ENCODE data around the gene ACOX2.

Gene ACOX2

DNA sequence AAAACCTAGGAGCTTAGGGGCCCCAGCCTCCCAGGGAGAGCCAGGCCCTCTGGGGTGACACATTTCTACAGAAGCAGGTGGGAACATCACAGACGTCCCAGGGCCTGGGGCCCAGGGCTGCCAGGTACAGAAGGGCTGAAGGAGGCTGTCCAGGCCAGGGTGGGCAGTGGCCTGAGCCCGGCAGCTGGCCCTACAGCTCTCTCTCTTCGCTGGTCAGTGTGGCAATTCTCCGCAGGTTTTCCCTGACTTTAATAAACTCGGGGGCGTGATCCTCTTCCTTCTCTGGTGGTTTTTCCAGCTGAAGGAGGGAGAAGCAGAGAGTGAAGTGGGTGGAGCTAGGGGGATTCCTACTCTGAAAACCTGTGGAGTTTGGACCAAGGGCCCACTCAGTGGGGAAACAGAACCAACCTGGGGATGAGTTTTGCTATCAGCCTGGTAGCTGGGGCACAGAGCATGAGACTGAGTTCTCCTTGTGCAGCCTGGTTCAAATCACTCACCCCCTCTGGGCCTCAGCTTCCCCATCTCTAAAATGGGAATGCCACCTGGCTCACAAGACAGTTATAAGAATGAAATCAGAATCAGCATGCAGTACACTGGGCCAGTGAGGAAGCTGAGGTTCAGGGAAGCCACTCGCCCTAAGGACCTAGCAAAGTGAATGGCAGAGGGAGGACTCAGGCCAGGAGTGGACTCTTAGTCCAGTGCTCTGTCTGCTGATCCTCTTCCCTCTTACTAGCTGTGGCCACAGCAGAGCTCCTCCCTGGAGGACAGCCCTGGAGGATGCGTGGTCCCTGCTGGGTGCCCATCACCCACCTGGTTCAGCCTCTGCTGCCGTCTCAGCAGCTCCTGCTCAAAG, 29.6 kb upstream of the ACOX2 start:
- no peak for DNase-seq (ENCODE audit: low read depth in 2 of 2)

DNA sequence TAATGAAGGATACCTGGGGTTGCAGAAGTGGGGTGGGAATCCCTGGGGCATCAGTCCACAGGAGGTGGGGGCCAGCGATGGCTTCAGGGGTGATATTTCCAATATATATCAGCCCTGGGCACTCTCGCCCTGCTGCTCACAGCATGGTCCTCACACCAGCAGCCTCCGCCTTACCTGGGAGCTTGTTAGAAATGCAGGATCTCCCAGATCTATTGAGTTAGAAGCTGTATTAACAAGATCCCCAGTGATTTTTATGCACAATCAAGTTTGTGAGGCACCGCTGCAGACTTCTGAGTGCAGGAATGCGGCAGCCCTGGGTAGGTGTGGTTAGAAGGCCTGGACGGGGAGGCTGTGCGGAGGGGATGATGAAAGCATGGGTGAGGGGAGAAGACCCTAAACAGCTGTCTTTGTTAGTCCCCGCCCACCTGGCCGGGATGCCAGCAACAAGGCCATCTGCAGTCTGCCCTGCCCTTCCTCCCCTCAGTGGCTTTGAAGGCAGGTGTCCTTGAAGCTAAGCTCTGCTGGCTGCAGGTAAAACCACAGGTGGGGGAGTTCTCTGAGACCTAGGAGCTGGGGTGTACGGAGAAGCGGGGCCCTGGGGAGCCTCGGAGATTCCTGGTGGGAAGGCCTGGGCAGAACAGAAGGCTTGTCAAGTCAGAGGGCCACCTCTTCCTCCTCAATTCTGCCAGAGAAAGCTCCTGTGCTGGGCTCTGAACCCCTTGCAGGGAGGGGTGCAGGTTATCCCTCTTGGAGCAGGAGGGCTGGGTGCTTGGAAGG, 28.8 kb upstream of the ACOX2 start:
- no peak for DNase-seq (ENCODE audit: low read depth in 2 of 2)

DNA sequence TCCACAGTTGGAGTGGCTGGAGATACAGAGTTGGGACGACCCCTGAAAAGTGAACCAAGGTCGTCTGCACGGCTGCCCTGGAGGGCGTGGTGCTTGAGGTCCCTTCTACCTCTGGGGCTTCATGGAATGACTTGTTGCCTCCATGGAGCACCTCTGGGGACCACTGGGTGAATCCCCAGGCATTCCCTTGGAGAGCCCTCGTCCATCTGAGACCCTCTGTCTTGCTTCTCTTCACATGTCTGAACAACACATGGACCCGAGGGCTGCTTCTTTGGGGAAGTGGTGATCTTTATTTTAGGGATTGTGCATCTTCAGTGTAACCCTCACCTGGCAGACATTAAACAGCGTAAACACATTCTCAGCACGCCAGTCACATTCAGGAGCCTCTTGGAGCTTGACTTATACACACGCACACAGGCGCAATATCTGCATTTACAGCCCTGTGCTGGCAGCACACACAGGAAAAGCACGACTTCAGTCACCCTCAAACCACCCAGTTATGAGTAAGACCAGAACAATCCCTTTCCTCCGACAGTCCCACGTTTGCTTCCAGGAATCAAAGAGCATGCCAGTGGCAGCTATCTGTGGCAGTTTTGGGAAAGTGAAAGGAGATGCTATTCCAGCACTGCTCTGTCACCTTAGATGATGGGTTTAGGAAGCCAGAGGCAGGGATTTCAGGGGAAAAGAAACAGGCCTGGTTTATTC, 27.6 kb upstream of the ACOX2 start:
- DNase-seq (ENCODE audit: low read depth in 2 of 2): no peak

GRCh38 chr3:58564054-58564453, 27.1 kb upstream of the ACOX2 start:
- DNase-seq (ENCODE audit: low read depth in 2 of 2): no peak

- no peak for DNase-seq (ENCODE audit: low read depth in 2 of 2)
Measured at GRCh38 chr3:58563386-58564035, 26.5 kb upstream of the ACOX2 start.

DNA sequence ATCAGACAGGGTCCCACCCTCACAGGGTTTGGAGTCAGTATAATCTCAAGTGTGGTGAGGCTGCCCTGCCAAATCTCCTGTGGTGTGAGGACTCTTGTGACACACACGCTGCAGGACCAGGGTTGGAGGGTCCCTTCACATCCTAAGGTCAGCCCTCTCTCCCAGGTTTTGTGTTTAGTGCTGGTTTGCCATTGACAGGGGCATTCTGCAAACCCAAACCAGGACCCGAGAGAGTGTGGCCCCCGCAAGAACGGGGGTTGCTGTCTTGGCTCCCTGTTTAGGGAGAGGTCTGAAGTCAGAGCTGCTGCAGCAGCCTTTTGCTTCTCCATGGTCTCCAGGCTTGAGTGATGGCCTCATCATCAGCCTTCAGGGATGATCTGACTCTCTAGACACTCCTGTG, 25.5 kb upstream of the ACOX2 start:
- no peak for DNase-seq (ENCODE audit: low read depth in 2 of 2)

GRCh38 chr3:58560771-58561311, 23.9 kb upstream of the ACOX2 start:
- no peak for DNase-seq (ENCODE audit: low read depth in 2 of 2)

GRCh38 chr3:58559586-58559985, 22.6 kb upstream of the ACOX2 start:
- DNase-seq (ENCODE audit: low read depth in 2 of 2): no peak

GRCh38 chr3:58557491-58557890, 20.5 kb upstream of the ACOX2 start:
- no peak for DNase-seq (ENCODE audit: low read depth in 2 of 2)

DNA sequence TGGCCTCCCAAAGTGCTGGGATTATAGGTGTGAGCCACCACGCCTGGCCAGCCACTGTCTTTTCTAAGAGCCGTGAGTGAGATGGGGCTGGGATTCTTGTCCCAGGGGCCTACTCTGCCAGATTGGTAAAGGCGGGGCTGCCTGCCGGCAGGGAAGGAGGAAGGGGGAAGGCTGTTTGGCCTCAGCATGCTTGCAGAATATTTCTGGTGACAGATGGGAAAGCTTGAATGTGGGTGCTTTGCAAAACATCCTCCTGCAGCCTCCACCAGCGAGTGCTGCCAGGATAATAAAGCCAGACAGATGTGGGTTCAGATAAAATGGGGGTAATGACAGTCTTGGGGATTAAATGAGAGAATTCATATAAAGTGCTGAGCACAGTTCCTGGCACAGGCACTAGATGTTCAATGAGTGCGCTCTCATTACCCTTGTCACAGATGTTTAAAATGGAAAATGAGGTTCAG, 19.8 kb upstream of the ACOX2 start:
- no peak for DNase-seq (ENCODE audit: low read depth in 2 of 2)

DNA sequence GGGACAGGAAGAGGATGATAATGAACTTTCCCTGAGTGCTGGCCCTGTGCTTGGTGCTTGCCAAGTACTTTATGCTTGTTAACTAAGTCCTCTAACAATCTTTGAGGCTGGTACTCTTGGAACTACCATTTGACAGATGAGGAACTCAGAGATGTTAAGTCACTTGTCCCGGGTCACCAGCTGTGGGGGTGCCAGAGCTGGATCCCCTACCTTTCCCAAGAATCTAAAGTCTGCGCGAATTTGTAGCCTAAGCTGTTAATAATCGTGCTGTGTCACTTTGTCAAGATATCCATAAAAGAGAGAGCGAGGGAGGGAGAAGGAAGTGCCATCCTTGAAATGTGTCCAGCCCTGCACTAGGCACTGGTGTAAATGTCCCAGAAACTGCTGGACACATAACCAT, 19.0 kb upstream of the ACOX2 start:
- no peak for DNase-seq (ENCODE audit: low read depth in 2 of 2)

DNA sequence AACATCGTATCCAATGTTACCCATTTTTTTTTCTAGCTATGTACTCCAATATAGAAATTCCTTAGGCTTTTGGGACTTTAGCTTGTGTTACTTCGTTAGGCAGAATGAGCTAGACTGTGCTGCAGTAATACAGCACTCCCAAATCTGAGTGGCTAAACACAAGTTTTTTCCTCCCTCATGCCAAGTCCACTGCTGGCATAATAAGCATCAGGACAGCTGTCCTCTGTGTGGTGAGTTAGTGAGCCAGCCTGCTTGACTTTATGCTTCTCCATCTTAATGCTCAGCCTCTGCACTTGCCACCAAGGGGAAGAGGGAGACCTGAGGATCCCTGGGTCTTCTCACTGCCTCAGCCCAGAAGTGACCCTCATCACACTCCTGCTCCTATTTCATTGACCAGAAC, 18.2 kb upstream of the ACOX2 start:
- DNase-seq (ENCODE audit: low read depth in 2 of 2): no peak

DNA sequence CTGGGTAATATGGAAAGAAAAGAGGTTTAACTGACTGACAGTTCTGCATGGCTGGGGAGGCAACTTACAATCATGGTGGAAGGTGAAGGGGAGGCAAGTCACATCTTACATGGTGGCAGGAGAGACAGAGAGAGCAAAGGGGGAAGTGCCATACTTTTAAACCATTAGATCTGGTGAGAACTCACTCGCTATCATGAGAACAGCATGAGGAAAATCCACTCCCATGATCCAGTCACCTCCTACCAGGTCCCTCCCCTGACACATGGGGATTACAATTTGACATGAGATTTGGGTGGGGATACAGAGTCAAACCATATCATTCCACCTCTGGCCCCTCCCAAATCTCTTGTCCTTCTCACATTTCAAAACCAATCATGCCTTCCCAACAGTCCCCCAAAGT, 16.0 kb upstream of the ACOX2 start:
- no peak for DNase-seq (ENCODE audit: low read depth in 2 of 2)

DNA sequence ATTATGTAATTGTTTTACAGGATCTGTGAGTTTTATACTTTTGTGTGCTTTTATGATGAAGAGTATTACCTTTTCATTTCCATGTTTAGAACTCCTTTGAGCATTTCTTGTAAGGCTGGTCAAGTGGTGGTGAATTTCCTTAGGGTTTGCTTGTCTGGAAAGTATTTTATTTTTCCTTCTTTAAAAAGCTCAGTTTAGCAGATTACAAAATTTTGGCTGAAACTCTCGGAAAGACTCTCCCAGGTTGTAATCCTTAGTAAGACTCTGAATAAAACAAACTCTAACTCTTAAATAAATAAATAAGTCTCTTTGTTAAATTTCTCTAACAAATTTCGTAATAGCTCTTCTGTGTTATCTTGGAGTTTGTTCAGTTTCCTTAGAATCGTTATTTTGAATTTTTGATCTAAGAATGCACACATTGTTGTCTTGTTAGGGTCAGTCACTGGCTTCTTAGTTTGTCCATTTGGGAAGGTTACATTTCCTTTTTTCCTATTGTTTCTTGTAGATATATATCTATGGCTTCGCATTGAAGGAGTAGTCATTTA, 14.7 kb upstream of the ACOX2 start:
- no peak for DNase-seq (ENCODE audit: low read depth in 2 of 2)

- DNase-seq (ENCODE audit: low read depth in 2 of 2): no peak
Measured at GRCh38 chr3:58544541-58544940, 7.6 kb upstream of the ACOX2 start.

- no peak for DNase-seq (ENCODE audit: low read depth in 2 of 2)
Measured at GRCh38 chr3:58540176-58540858, 3.3 kb upstream of the ACOX2 start.

DNA sequence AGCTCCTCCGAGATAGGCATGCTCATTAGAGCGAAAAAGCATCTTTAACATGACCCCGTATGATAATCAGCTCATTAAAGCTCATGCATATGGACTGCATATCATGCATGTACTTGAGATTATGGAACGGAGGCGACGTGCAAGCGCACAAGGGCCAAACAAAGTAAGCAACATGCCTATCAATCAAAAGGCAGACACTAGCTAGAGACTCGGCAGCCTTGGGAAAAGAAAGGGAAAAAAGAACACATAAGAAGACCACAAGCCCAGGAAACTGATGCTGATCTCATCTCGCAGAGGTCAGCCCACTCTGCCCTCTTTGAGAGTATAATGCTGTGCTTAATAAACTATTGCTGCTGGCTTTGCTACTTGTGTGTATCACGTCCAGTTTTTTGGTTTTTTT, 2.6 kb upstream of the ACOX2 start:
- no peak for DNase-seq (ENCODE audit: low read depth in 2 of 2)

DNA sequence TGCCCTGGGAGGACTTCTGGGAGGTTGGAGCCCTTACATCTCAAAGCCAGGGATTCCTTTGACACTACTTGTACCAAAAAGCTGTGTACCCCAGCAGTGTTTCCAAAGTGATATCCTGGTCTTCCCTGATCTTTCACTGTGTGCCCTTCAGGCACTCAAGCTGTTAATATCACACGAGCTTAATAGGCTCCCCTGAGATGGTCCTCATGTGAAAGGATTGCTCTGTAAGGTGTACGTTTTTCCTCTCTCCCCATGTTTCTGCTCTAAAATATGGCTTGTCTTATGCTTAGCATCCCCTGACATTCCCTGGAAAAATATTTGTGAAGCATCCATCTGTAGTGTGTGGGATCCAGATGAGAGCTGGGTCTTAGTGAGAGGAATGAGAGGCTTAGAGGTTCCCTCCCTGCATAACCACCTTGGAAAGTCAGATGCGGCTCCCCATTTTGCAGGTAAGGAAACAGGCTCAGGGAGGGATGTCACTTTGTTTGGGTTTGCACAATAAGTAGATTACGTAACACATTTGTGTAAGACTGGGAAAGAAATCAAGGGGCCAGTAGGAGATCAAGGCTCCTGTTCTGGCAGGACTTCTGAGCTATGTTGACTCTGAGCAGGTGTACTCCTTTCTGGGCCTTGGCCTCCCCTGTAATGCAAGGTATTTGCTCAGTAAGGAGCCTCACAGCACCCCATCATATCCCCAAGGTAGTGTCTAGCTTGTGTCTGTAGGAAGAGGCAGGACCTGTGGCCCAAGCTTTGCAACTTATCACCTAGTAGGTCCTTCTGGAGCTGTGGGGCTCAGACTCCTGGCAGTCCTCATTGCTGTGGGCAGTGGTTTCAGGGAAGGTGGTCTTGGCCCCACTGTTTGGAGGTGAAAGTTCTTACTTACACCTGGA, 667 bp upstream of the ACOX2 start:
- DNase-seq (ENCODE audit: low read depth in 2 of 2): no peak
